ENCODE data around the gene CA14.

The CA14 gene

GRCh38 chr1:150233359-150234308 is 23.9 kb upstream of the CA14 start:
- Mint-ChIP-seq H3K9me3 (no peaks in the 10 kb centered on the region), H3K27me3 (ENCODE audit: low read depth) (no peaks in the 10 kb centered on the region), H3K4me3 (no peak overlapping the region), H3K36me3 (ENCODE audit: low read depth) (peaks cover 17% of the 10 kb centered on the region), H3K4me1 (peaks cover 22% of the 10 kb centered on the region), H3K27ac (peak overlapping the region in 2 of 3 experiments; percentile 95 to 99)
- TF ChIP-seq CTCF (IDR thresholded peaks at IDR 0.05; ENCODE audit: unreplicated experiment in 3 of 3) = no peak

- Mint-ChIP-seq H3K9me3 (no peaks in the 10 kb centered on the region), H3K36me3 (ENCODE audit: low read depth) (peaks cover 11% of the 10 kb centered on the region), H3K27ac (peak overlapping the region in 2 of 3 experiments; percentile 95 to 99), H3K27me3 (ENCODE audit: low read depth) (no peaks in the 10 kb centered on the region), H3K4me3 (no peak overlapping the region), H3K4me1 (peaks cover 22% of the 10 kb centered on the region)
- TF ChIP-seq CTCF (IDR thresholded peaks at IDR 0.05; ENCODE audit: unreplicated experiment in 3 of 3) = no peak
Observed at GRCh38 chr1:150234309-150234565, 23.3 kb upstream of the CA14 start.

- Mint-ChIP-seq H3K36me3 (ENCODE audit: low read depth) (peaks cover 9% of the 10 kb centered on the region), H3K4me1 (peaks cover 22% of the 10 kb centered on the region), H3K27me3 (ENCODE audit: low read depth) (no peaks in the 10 kb centered on the region), H3K9me3 (no peaks in the 10 kb centered on the region), H3K4me3 (no peak overlapping the region), H3K27ac (peak overlapping the region in 2 of 3 experiments; percentile 95 to 99)
- no peak for TF ChIP-seq CTCF (IDR thresholded peaks at IDR 0.05; ENCODE audit: unreplicated experiment in 3 of 3)
Observed at GRCh38 chr1:150234566-150235293, 22.8 kb upstream of the CA14 start.

- H3K9me3 Mint-ChIP-seq = no peaks in the 10 kb centered on the region
- peaks cover 5% of the 10 kb centered on the region for H3K36me3 Mint-ChIP-seq (ENCODE audit: low read depth)
- no peak for TF ChIP-seq CTCF (IDR thresholded peaks at IDR 0.05; ENCODE audit: unreplicated experiment in 3 of 3)
- H3K4me1 Mint-ChIP-seq = peaks cover 22% of the 10 kb centered on the region
- H3K27ac Mint-ChIP-seq = peak overlapping the region in 1 of 3 experiments; percentile 95
- no peak overlapping the region for H3K4me3 Mint-ChIP-seq
- H3K27me3 Mint-ChIP-seq (ENCODE audit: low read depth) = no peaks in the 10 kb centered on the region
Observed at GRCh38 chr1:150235294-150235851, 22.2 kb upstream of the CA14 start.

GRCh38 chr1:150235852-150236613 is 21.5 kb upstream of the CA14 start, which contains the start of gene ANP32E:
ANP32E (minus strand) TSS chr1:150236112; CDS start chr1:150235786, 326 bp downstream.
- Mint-ChIP-seq H3K4me1 (peaks cover 22% of the 10 kb centered on the region), H3K36me3 (ENCODE audit: low read depth) (peaks cover 1% of the 10 kb centered on the region), H3K27me3 (ENCODE audit: low read depth) (peaks cover 2% of the 10 kb centered on the region), H3K27ac (peak within 1 kb of the TSS in 2 of 3 experiments; percentile 95 to 99), H3K4me3 (no peak within 1 kb of the TSS), H3K9me3 (no peaks in the 10 kb centered on the region)
- peak in 2 of 3 experiments; percentile 13 to 31 for TF ChIP-seq CTCF (IDR thresholded peaks at IDR 0.05; ENCODE audit: unreplicated experiment in 3 of 3)
